ENCODE results near the gene INIP. TPM values are rescaled to one million over a fixed set of nuclear protein-coding genes. Genes with fewer than 3 reads are reported as not detected.
A peak's percentile ranks its signal among the peaks of the same experiment; 100 is the strongest.

Gene INIP, protein sequence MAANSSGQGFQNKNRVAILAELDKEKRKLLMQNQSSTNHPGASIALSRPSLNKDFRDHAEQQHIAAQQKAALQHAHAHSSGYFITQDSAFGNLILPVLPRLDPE
- total RNA-seq (10 to 100 TPM; 10.7 to 18.9 (median 13.0) TPM), polyA plus RNA-seq (1 to 10 TPM; 4.5 to 8.1 TPM)
- long read RNA-seq, donor 1, full-length matches to known transcripts, result 5 of 7 reads
- long read RNA-seq, donor 1, partial matches to known transcripts, result 0 of 7 reads
- long read RNA-seq, donor 1, other reads (novel, unspliced or antisense), result 2 of 7 reads
- long read RNA-seq, donor 2, full-length matches to known transcripts, result 5 of 8 reads
- long read RNA-seq, donor 2, partial matches to known transcripts, result 0 of 8 reads
- long read RNA-seq, donor 2, other reads (novel, unspliced or antisense), result 3 of 8 reads
- long read RNA-seq, donor 3, full-length matches to known transcripts, result 11 of 19 reads
- long read RNA-seq, donor 3, partial matches to known transcripts, result 1 of 19 reads
- long read RNA-seq, donor 3, other reads (novel, unspliced or antisense), result 7 of 19 reads

- intact Hi-C loops (cut with DNase I), result loop anchor here in 6 of 10 donors (1.0 to 10.0 kb wide), 8 partner anchors 31 to 337 kb away; partner anchors contain the start of genes SNX30 (in 3 of the 6) and HSDL2 (in 1 of the 6)
- TF ChIP-seq, protein P1, sequence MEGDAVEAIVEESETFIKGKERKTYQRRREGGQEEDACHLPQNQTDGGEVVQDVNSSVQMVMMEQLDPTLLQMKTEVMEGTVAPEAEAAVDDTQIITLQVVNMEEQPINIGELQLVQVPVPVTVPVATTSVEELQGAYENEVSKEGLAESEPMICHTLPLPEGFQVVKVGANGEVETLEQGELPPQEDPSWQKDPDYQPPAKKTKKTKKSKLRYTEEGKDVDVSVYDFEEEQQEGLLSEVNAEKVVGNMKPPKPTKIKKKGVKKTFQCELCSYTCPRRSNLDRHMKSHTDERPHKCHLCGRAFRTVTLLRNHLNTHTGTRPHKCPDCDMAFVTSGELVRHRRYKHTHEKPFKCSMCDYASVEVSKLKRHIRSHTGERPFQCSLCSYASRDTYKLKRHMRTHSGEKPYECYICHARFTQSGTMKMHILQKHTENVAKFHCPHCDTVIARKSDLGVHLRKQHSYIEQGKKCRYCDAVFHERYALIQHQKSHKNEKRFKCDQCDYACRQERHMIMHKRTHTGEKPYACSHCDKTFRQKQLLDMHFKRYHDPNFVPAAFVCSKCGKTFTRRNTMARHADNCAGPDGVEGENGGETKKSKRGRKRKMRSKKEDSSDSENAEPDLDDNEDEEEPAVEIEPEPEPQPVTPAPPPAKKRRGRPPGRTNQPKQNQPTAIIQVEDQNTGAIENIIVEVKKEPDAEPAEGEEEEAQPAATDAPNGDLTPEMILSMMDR (IDR thresholded peaks at IDR 0.05), result peak in 3 of 9 donors; percentile 27 to 40 (median 38)
- peak within 1 kb of the TSS; percentile 15 to 94 (median 90) for H3K27ac ChIP-seq
- H3K27me3 ChIP-seq, result no peaks in the 10 kb centered on the region
- DNase-seq (peak; percentile 95 to 96), ATAC-seq (peak; percentile 98 to 100 (median 99))
- 0 to 1% methylated on average over 51 of the region's 51 CpGs for WGBS, 2 donors
- peaks cover 0 to 8% (median 0%) of the 10 kb centered on the region in 11 donors for H3K9me3 ChIP-seq
- peaks cover 6 to 17% (median 11%) of the 10 kb centered on the region in 9 donors for H3K4me1 ChIP-seq
- H3K36me3 ChIP-seq, result peaks cover 0 to 32% (median 0%) of the 10 kb centered on the region in 9 donors
- H3K4me3 ChIP-seq, result peak within 1 kb of the TSS; percentile 52 to 97 (median 89)
Measured at GRCh38 chr9:112717661-112718331, at the start of gene INIP. Gene INIP (minus strand): TSS chr9:112718117. CDS start chr9:112716485, 1,632 bp downstream.

DNA sequence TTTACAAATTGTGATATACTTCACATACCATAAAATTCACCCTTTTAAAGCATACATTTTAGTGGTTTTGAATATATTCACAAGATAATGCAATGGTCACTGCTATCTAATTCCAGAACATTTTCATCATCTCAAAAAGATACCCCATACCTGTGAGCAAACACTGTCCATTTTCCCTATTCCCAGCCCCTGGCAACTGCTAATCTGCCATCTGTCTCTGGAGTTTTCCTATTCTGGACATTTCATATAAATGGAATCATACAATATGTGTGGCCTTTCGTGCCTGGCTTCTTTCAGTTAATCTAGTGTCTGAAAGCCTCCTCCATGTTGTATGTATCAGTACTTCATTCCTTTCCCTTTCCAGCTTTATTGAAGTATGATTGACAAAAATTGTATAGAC is 47.4 kb upstream of the INIP start:
- no peak overlapping the region for H3K4me3 ChIP-seq
- DNase-seq (no peak), ATAC-seq (no peak)
- peaks cover 0 to 13% (median 0%) of the 10 kb centered on the region in 9 donors for H3K4me1 ChIP-seq
- no peaks in the 10 kb centered on the region for H3K27me3 ChIP-seq
- peaks cover 0 to 3% (median 0%) of the 10 kb centered on the region in 9 donors for H3K36me3 ChIP-seq
- TF ChIP-seq, protein P1 (IDR thresholded peaks at IDR 0.05), result no peak
- no peak overlapping the region for H3K27ac ChIP-seq
- intact Hi-C loops (cut with DNase I), result no loop called here
- WGBS, 2 donors, result 78 to 88% methylated on average over 1 of the region's 1 CpG
- H3K9me3 ChIP-seq, result peaks cover 0 to 16% (median 3%) of the 10 kb centered on the region in 11 donors

DNA sequence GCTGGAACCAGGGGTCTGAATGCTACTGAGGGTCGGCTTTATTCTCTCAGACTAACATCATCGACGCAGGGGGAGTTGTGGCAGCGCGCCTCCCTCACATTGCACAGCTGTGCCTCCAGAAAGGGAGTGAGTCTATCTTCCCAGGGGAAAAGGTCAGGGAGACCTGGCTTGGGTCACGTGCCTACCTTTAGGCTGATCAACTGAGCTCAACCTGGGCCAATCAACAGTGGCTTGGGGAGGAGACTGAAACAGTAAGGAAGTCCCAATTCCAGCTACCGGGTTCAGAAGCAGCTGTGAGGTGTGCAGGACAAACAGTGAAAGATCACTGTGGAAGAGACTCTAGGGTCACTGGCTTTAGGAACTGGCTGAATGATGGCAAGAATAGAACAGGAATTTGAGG is 46.9 kb upstream of the INIP start:
- DNase-seq (no peak), ATAC-seq (peak in 1 of 8 donors; percentile 17)
- intact Hi-C loops (cut with DNase I), result no loop called here
- H3K27me3 ChIP-seq, result no peaks in the 10 kb centered on the region
- peaks cover 0 to 16% (median 3%) of the 10 kb centered on the region in 11 donors for H3K9me3 ChIP-seq
- WGBS, 2 donors, result 69 to 72% methylated on average over 7 of the region's 7 CpGs
- peaks cover 0 to 17% (median 0%) of the 10 kb centered on the region in 9 donors for H3K4me1 ChIP-seq
- H3K4me3 ChIP-seq, result no peak overlapping the region
- no peak overlapping the region for H3K27ac ChIP-seq
- TF ChIP-seq, protein P1 (IDR thresholded peaks at IDR 0.05), result no peak
- peaks cover 0 to 3% (median 0%) of the 10 kb centered on the region in 9 donors for H3K36me3 ChIP-seq

DNA sequence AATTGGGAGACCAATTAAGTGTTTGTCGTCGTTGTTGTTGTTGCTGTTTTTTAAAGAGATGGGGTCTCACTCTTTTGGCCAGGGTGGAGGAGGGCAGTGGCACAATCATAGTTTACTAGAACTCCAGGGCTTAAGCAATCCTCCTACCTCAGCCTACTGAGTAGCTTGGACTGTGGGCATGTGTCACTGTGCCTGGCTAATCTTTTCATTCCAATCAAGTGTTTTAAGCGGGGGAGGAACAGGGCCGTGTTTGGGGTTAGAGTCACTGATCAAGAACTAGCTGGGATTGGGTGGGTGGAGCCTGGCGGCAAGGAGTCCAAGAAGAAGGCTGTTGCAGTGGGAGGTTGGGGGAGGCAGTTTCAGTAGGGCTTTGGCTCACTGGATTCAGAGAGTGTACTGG is 46.4 kb upstream of the INIP start:
- H3K27ac ChIP-seq, result no peak overlapping the region
- peaks cover 0 to 3% (median 0%) of the 10 kb centered on the region in 9 donors for H3K36me3 ChIP-seq
- TF ChIP-seq, protein P1 (IDR thresholded peaks at IDR 0.05), result no peak
- no peak overlapping the region for H3K4me3 ChIP-seq
- peak in 1 of 8 donors; percentile 38 for ATAC-seq
- H3K27me3 ChIP-seq, result no peaks in the 10 kb centered on the region
- DNase-seq, result no peak
- WGBS, 2 donors, result 68 to 74% methylated on average over 5 of the region's 5 CpGs
- H3K9me3 ChIP-seq, result peaks cover 0 to 16% (median 3%) of the 10 kb centered on the region in 11 donors
- H3K4me1 ChIP-seq, result peaks cover 0 to 17% (median 0%) of the 10 kb centered on the region in 9 donors
- intact Hi-C loops (cut with DNase I), result no loop called here

Data from heart right ventricle (tissue), 16 donors.